GM20000 (cell line): Measurements from ENCODE around the gene PDE11A.

Experiments
- DNase-seq: peaks from one replicate; pipeline ENCODE4 v3.0.0; 2012; ENCODE audit warnings: low spot score
- CTCF ChIP-seq: IDR thresholded peaks from 2 replicates; pipeline ENCODE4 v1.5.1; 2012; ENCODE audit warnings: mild to moderate bottlenecking, control low read depth; ENCODE audit errors: extremely low read depth, missing control alignments

PDE11A gene

GRCh38 chr2:177745531-177745930 lies 327.0 kb downstream of the PDE11A start:
- TF ChIP-seq CTCF, result no peak

GRCh38 chr2:177742851-177743250 lies 329.7 kb downstream of the PDE11A start:
- no peak for DNase-seq
- TF ChIP-seq CTCF, result no peak

More at GRCh38 chr2:177745531-177745930, 327.0 kb downstream of the PDE11A start:
- DNase-seq, result no peak

- DNase-seq, result no peak
- TF ChIP-seq CTCF, result no peak
These were observed 330.7 kb downstream of the PDE11A start for GRCh38 chr2:177741866-177742265.

- DNase-seq, result no peak
- no peak for TF ChIP-seq CTCF
These were observed 331.9 kb downstream of the PDE11A start for GRCh38 chr2:177740700-177741099.

GRCh38 chr2:177738461-177739235 lies 333.9 kb downstream of the PDE11A start:
- TF ChIP-seq CTCF, result no peak
- DNase-seq, result no peak

- no peak for TF ChIP-seq CTCF
- DNase-seq, result no peak
These were observed 337.2 kb downstream of the PDE11A start for GRCh38 chr2:177735318-177735803.

GRCh38 chr2:177733322-177733855 lies 339.2 kb downstream of the PDE11A start:
- no peak for TF ChIP-seq CTCF
- no peak for DNase-seq
